HUES64 (cell line): Measurements from ENCODE around the gene SLC50A1.
A peak's percentile ranks its signal among the peaks of the same experiment; 100 is the strongest.
"Not testable (repeated sequence)": the region's sequence is repeated elsewhere in the genome, so short reads cannot be mapped to it uniquely, and the experiment has no call there.

Experiments used
- H3K27ac ChIP-seq: 2 replicates; pipeline ENCODE4 v1.7.0; 2013; ENCODE audit warnings: low read depth, low read length, inconsistent platforms
- H3K27me3 ChIP-seq: 2 replicates; pipeline ENCODE4 v1.6.1; 2013; ENCODE audit warnings: mild to moderate bottlenecking, low read length; ENCODE audit not compliant: insufficient read depth
- H3K36me3 ChIP-seq: 2 replicates; pipeline ENCODE4 v1.6.1; 2013; ENCODE audit warnings: mild to moderate bottlenecking, low read length; ENCODE audit not compliant: insufficient read depth
- H3K4me1 ChIP-seq: 2 replicates; pipeline ENCODE4 v1.6.1; 2013; ENCODE audit warnings: mild to moderate bottlenecking, low read length, moderate library complexity; ENCODE audit not compliant: insufficient read depth
- H3K4me3 ChIP-seq: 2 replicates; pipeline ENCODE4 v1.5.1; 2013; ENCODE audit warnings: mild to moderate bottlenecking, low read length, moderate library complexity
- H3K9ac ChIP-seq: 2 replicates; pipeline ENCODE4 v1.6.1; 2013; ENCODE audit warnings: mild to moderate bottlenecking, low read depth, low read length
- H3K9me3 ChIP-seq: 2 replicates; pipeline ENCODE4 v1.6.1; 2013; ENCODE audit warnings: low read depth, low read length; ENCODE audit not compliant: insufficient read depth
- WGBS: fragments of 150-250, 120-280 bp; methylation state at CpG from one replicate; pipeline ENCODE4 v1.1.7; 2013; ENCODE audit warnings: missing lambda C conversion rate; 5-methylcytosine and 5-hydroxymethylcytosine counted together

The SLC50A1 gene

DNA sequence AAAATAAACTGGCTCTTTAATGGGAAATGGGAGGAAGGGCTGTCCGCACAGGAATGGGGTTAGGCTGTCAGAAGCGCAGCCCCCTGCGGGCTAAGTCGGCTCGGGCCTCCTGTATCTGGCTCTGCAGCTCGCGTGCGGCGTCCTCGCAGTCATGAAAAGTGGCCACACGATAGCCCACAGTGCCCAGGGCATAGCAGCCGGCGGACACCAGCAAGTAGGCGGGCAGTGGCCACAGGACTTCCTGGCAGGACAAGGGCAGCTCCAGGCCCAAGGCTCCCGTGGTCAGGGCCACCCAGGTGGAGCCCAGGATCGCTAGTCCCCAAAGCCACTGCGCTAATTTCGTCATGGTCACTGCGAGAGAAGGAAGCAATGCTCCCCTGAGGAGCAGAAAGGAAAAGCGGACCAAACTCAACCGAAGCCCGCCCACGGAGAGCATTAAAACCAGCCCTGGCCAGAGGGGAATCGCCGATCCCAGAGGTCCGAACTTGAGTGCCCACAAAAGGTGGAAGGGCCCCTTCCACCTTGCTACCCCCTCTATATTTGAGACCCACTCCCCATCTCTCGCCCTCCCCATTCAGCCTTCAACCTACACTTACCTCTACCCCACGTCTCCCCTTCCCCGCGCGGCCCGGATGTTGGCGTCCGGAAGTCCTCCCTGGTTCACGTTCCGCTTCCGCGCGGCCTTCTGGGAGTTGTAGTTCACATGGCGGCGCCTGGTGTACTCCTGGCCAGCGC, 4.4 kb downstream of the SLC50A1 start, which contains the start of gene DPM3:
DPM3 (minus strand) TSS at position 637 of the 735 bp plus-strand sequence; CDS start at position 346, 291 bp downstream.
- Histone ChIP-seq H3K4me1 (peaks cover 8% of the 10 kb centered on the region; the same call in 1 of the 2 replicates), H3K4me3 (peak within 1 kb of the TSS; percentile 100), H3K27me3 (peaks cover 5% of the 10 kb centered on the region; the same call in 1 of the 2 replicates), H3K27ac (peak within 1 kb of the TSS; percentile 71), H3K36me3 (peaks cover 10% of the 10 kb centered on the region; the same call in 1 of the 2 replicates), H3K9ac (peak within 1 kb of the TSS; percentile 83), H3K9me3 (no peaks in the 10 kb centered on the region)
- under 1% methylated on average over 42 of the region's 42 CpGs for WGBS

DNA sequence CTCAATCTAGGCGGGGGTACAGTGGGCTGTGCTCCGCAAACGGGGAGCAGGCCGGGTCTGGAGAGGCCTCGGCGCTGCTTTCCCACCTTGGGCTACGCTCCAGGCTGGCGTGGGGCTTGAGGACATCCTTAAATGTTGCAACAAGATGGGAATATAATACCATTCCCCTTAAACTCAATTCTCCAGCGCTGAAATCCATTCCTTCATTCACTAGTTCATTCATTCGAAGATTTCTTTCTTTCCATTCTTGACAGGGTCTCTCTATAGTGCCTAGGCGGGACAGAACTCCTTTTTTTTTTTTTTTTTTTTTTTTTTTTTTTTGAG, 4.9 kb downstream of the SLC50A1 start:
- WGBS: 14% methylated on average over 11 of the region's 11 CpGs
- Histone ChIP-seq H3K9ac (no peak overlapping the region), H3K4me1 (peaks cover 8% of the 10 kb centered on the region; the same call in 1 of the 2 replicates), H3K27me3 (peaks cover 5% of the 10 kb centered on the region; the same call in 1 of the 2 replicates), H3K27ac (no peak overlapping the region), H3K4me3 (peak overlapping the region; percentile 100), H3K36me3 (peaks cover 10% of the 10 kb centered on the region; the same call in 1 of the 2 replicates), H3K9me3 (no peaks in the 10 kb centered on the region)

DNA sequence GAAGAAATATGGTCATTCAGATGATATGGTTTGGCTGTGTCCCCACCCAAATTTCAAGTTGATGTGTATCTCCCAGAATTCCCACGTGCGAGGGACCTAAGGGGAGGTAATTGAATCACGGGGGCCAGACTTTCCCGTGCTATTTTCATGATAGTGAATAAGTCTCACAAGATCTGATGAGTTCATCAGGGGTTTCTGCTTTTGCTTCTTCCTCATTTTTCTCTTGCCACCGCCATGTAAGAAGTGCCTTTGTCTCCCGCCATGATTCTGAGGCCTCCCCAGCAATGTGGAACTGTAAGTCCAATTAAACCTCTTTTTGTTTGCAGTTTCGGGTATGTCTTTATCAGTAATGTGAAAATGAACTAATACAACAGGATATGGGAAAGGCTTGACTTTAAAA, 6.1 kb downstream of the SLC50A1 start:
- Histone ChIP-seq H3K9me3 (no peaks in the 10 kb centered on the region), H3K27me3 (peaks cover 5% of the 10 kb centered on the region; the same call in 1 of the 2 replicates), H3K4me1 (peaks cover 8% of the 10 kb centered on the region; the same call in 1 of the 2 replicates), H3K27ac (no peak overlapping the region), H3K4me3 (no peak overlapping the region), H3K9ac (no peak overlapping the region), H3K36me3 (peaks cover 10% of the 10 kb centered on the region; the same call in 1 of the 2 replicates)
- WGBS: 90% methylated on average over 7 of the region's 7 CpGs

DNA sequence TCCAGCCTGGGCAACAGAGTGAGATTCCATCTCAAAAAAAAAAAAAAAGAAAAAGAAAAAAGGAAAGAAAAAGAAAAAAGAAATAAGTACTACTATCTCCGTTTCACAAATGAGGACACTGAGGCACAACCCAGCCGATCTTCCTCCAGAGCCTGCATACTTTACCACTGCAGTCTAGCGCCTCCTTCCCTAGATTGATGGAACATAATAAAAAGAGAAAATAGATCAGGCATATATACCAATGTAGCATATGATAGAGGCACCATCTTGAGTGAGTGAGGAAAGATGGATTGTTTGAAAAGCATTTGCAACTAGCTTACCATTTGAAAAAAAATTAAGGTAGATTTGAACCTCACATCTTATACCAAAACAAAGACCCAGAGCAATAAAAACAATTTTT, 9.8 kb downstream of the SLC50A1 start:
- Histone ChIP-seq H3K9ac (no peak overlapping the region), H3K27ac (no peak overlapping the region), H3K36me3 (no peaks in the 10 kb centered on the region), H3K4me3 (no peak overlapping the region), H3K4me1 (no peaks in the 10 kb centered on the region), H3K27me3 (peaks cover 5% of the 10 kb centered on the region; the same call in 1 of the 2 replicates), H3K9me3 (no peaks in the 10 kb centered on the region)
- WGBS: no CpG with 5 or more reads among the region's 3 CpGs

DNA sequence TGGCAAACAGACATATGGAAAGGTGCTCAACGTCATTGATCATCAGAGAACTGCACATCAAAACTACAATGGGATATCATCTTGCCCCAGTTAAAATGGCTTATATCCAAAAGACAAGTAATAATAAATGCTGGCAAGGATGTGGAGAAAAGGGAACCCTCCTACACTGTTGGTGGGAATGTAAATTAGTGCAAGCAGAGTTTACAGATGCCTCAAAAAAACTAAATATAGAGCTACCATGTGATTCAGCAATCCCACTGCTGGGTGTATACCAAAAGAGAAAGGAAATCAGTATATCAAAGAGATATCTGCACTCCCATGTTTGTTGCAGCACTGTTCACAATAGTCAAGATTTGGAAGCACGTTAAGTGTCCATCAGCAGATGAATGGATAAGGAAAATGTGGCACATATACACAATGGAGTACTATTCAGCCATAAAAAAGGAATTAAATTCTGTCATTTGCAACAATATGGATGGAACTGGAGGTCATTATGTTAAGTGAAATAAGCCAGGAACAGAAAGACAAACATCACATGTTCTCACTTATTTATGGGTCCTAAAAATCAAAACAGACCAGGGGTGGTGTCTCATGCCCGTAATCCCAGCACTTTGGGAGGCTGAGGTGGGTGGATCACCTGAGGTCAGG, 20.5 kb downstream of the SLC50A1 start:
- not testable (repeated sequence) for H3K4me3 ChIP-seq, H3K4me1 ChIP-seq, H3K27me3 ChIP-seq, H3K9me3 ChIP-seq, H3K27ac ChIP-seq, H3K36me3 ChIP-seq, H3K9ac ChIP-seq
- WGBS: 53% methylated on average over 2 of the region's 3 CpGs

DNA sequence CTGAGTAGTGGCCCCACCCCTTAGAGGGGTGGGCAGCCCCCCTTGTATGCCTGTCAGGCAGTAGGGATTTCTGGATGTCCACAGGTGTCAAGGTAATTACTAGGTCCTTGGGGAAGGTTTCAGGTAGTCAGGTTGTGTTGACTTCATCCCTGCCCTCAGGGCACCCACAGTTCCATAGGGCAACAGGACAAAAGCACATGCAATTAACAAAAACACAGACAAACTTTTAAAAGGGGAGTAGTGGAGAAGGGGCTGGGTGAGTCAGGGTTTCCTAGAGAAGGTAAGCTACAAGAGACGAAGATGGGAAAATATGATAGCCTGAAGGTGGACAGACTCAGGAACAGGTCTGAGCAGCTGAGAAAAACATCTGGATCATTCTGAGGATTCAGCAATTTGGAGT, 23.3 kb downstream of the SLC50A1 start:
- H3K9ac ChIP-seq: no peak overlapping the region
- H3K27me3 ChIP-seq: no peaks in the 10 kb centered on the region
- H3K9me3 ChIP-seq: no peaks in the 10 kb centered on the region
- H3K4me3 ChIP-seq: no peak overlapping the region
- H3K4me1 ChIP-seq: no peaks in the 10 kb centered on the region
- 88% methylated on average over 1 of the region's 1 CpG for WGBS
- H3K36me3 ChIP-seq: no peaks in the 10 kb centered on the region
- no peak overlapping the region for H3K27ac ChIP-seq

DNA sequence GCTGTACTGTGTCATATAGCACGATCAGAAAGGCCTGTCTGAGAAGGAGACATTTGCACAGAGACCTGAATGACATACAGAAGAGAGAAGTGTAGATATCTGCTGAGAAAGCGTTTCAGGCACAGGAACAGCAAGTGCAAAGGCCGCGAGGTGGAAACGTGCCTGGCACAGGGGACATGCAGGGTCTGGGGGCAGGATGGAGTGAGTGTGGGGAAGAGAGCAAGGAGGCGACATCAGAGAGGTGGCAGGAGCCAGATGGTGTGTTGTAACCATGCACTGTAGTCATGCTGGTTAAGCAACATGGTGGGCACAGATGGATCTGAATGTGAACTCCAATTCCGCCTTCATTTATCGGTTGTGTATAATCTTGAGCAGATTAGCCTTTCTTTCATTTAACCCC, 24.5 kb downstream of the SLC50A1 start:
- H3K9me3 ChIP-seq: no peaks in the 10 kb centered on the region
- H3K4me3 ChIP-seq: no peak overlapping the region
- no peaks in the 10 kb centered on the region for H3K36me3 ChIP-seq
- no peak overlapping the region for H3K27ac ChIP-seq
- WGBS: 90% methylated on average over 8 of the region's 8 CpGs
- no peaks in the 10 kb centered on the region for H3K27me3 ChIP-seq
- no peak overlapping the region for H3K9ac ChIP-seq
- no peaks in the 10 kb centered on the region for H3K4me1 ChIP-seq

DNA sequence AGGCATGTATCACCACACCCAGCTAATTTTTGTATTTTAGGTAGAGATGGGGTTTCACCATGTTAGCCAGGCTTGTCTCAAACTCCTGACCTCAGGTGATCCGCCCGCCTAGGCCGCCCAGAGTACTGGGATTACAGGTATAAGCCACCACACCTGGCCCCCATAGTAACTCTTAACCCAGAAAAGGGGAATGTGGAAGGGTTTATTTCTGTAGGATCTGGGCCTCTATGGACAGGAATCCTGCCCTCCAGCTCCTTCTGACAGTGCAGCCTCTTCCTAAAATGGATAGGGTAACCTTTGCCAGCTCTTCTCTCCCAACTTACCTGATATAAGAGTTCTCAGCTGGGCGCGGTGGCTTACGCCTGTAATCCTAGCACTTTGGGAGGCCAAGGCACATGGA, 27.0 kb downstream of the SLC50A1 start:
- WGBS: 98% methylated on average over 6 of the region's 6 CpGs
- not testable (repeated sequence) for H3K9me3 ChIP-seq, H3K4me3 ChIP-seq, H3K9ac ChIP-seq, H3K27ac ChIP-seq, H3K27me3 ChIP-seq, H3K4me1 ChIP-seq, H3K36me3 ChIP-seq

DNA sequence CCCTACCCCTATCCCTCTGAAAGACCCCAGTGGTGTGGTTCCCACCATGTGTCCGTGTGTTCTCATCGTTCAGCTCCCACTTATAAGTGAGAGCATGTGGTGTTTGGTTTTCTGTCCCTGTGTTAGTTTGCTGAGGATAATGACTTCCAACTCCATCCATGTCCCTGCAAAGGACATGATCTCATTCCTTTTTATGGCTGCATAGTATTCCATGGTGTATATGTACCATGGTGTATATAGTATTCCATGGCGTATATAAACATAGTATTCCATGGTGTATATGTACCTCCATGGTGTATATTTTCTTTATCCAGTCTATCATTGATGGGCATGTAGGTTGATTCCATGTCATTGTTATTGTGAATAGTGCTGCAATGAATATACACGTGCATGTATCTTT, 28.1 kb downstream of the SLC50A1 start:
- H3K36me3 ChIP-seq, H3K27me3 ChIP-seq, H3K4me1 ChIP-seq, H3K27ac ChIP-seq, H3K9ac ChIP-seq, H3K4me3 ChIP-seq, H3K9me3 ChIP-seq: not testable (repeated sequence)
- WGBS: 92% methylated on average over 4 of the region's 4 CpGs

DNA sequence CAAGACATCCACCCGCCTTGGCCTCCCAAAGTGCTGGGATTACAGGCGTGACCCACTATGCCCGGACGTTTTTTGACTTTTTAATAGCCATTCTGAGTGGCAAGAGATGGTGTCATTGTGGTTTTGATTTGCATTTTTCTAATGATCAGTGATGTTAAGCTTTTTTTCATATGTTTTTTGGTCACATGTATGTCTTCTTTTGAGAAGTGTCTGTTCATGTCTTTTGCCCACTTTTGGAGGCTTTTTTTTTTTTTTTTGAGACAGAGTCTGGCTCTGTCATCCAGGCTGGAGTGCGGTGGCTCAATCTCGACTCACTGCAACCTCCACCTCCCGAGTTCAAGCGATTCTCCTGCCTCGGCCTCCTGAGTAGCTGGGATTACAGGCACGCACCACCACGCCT, 29.0 kb downstream of the SLC50A1 start:
- H3K27me3 ChIP-seq, H3K27ac ChIP-seq: not testable (repeated sequence)

DNA sequence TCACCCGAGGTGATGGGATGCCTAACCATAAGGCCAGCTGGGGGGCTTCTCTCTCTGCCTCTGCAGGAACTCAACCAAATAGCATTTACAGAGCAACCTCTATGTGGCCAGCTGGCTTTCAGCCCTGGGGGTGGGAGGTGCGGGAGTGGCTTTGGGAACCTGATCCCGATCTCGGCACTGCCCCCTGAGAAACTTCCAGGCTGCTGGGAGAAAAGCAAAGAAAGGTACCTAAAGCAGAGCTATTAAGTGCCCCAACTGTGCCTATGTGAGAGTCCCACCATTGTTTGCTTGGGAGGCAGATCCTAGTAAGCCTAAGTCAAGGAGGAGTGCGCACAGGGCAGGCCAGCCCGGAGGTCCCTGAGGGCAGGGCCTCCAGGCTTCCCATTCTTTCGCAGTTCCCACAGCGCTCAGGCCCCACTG, 30.4 kb downstream of the SLC50A1 start:
- peaks cover 18% of the 10 kb centered on the region for H3K36me3 ChIP-seq
- peak overlapping the region; percentile 26; the same call in 1 of the 2 replicates for H3K4me3 ChIP-seq
- 69% methylated on average over 8 of the region's 8 CpGs for WGBS
- H3K27me3 ChIP-seq: no peaks in the 10 kb centered on the region
- H3K9ac ChIP-seq: no peak overlapping the region
- H3K27ac ChIP-seq: no peak overlapping the region
- peaks cover 8% of the 10 kb centered on the region; the same call in 1 of the 2 replicates for H3K4me1 ChIP-seq
- H3K9me3 ChIP-seq: no peaks in the 10 kb centered on the region

More for the DNA sequence above, 29.0 kb downstream of the SLC50A1 start:
- WGBS: 96% methylated on average over 11 of the region's 11 CpGs
- H3K4me1 ChIP-seq, H3K9ac ChIP-seq, H3K4me3 ChIP-seq, H3K36me3 ChIP-seq, H3K9me3 ChIP-seq: not testable (repeated sequence)
